ENCODE measurements around the gene PIK3C2G. TPM values are rescaled to one million over a fixed set of nuclear protein-coding genes. Genes with fewer than 3 reads are reported as not detected.

PIK3C2G gene
- total RNA-seq, 4 donors from 2014 or later, result 17.9 to 27.7 (median 26.6) TPM

DNA sequence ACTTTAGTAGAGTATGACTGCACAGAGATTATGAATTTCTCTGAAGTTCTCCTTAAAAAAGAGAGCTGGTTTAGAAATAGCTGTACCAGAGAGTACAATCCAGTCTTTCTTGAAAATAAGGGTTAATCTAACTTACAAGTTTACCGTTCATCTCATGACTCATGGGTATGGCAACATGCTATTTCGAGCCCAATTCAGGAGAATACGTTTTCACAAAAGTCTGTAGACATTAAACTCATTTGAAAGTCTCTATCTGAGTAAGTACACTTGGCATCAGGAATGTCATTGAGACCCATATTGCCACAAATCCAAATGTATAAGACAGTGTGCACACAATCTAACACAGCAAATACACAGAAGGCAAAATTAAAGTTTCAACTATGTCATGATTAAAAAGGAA, 160.5 kb downstream of the PIK3C2G start:
- intact Hi-C loops (cut with DNase I; ENCODE audit: low total_unique reads), result no loop called here
- DNase-seq (ENCODE audit: low spot score in 2 of 2), result no peak
- 28 to 38% methylated on average over 3 of the region's 3 CpGs for WGBS, 2 donors
- H3K4me3 ChIP-seq (ENCODE audit: low read depth, poor library complexity, severe bottlenecking), result no peak overlapping the region
- TF ChIP-seq, protein P1, sequence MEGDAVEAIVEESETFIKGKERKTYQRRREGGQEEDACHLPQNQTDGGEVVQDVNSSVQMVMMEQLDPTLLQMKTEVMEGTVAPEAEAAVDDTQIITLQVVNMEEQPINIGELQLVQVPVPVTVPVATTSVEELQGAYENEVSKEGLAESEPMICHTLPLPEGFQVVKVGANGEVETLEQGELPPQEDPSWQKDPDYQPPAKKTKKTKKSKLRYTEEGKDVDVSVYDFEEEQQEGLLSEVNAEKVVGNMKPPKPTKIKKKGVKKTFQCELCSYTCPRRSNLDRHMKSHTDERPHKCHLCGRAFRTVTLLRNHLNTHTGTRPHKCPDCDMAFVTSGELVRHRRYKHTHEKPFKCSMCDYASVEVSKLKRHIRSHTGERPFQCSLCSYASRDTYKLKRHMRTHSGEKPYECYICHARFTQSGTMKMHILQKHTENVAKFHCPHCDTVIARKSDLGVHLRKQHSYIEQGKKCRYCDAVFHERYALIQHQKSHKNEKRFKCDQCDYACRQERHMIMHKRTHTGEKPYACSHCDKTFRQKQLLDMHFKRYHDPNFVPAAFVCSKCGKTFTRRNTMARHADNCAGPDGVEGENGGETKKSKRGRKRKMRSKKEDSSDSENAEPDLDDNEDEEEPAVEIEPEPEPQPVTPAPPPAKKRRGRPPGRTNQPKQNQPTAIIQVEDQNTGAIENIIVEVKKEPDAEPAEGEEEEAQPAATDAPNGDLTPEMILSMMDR (IDR thresholded peaks at IDR 0.05), result no peak
- TF ChIP-seq POLR2A (IDR thresholded peaks at IDR 0.05), result no peak

DNA sequence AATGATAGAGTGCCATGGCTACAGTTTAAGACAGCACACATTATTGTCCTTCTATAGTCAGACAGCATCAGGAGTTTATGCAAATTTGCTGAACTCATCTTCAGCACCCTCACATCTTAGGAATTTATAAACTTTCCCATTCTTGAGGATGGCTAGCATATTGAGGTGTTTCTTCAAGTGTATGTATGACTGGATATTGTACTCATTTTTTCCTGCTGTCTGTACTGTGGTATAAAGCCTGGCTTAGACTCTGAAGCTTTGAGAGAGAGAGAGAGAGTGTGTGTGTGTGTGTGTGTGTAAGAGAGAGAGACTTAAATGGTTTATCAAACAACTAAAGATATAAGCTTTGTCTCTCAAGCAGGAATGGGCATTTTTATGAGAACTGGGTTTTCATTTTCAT, 161.6 kb downstream of the PIK3C2G start:
- no peak for TF ChIP-seq POLR2A (IDR thresholded peaks at IDR 0.05)
- TF ChIP-seq, protein P1 (IDR thresholded peaks at IDR 0.05), result no peak
- intact Hi-C loops (cut with DNase I; ENCODE audit: low total_unique reads), result no loop called here
- DNase-seq (ENCODE audit: low spot score in 2 of 2), result no peak
- H3K4me3 ChIP-seq (ENCODE audit: low read depth, poor library complexity, severe bottlenecking), result no peak overlapping the region

DNA sequence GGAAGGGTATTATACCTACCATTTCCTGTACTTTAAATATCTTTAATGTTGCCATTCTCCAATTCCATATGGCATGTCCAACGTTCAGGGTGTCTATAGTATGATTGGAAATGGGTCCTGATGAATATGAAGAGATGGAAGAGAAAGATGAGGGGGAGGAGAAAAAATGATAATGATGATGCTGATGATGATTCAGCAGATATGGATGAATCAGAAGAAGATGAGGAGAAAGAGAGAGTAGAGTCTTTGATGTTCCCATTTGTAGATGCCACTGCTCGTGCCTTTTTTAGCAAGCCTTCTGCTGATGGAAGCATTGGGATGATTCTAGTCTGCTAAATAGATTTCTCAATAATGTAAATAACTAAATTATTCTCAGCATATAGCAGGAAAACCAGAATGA, 163.5 kb downstream of the PIK3C2G start:
- no peak for DNase-seq (ENCODE audit: low spot score in 2 of 2)
- intact Hi-C loops (cut with DNase I; ENCODE audit: low total_unique reads), result no loop called here
- no peak overlapping the region for H3K4me3 ChIP-seq (ENCODE audit: low read depth, poor library complexity, severe bottlenecking)
- TF ChIP-seq POLR2A (IDR thresholded peaks at IDR 0.05), result no peak
- TF ChIP-seq, protein P1 (IDR thresholded peaks at IDR 0.05), result no peak
- WGBS, 2 donors, result 82 to 87% methylated on average over 2 of the region's 2 CpGs

DNA sequence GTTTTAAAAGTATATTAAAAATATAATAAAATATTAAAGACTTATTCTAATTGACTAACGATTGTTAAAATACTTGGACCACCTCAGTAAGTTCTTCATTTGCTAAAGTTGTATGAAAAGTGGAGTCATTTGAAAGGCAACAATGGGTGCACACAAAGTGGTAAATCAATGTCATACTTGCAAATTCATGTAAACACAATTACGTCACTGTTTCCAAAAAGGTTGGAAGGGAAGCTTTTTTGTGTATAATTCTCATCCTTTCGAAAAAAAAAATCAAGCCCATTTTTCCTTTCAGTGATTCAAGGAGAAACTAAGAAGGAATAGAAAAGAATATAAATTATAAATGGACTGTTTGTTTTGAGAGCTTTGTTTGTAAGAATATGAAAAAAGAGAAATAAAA, 166.2 kb downstream of the PIK3C2G start:
- intact Hi-C loops (cut with DNase I; ENCODE audit: low total_unique reads), result no loop called here
- TF ChIP-seq POLR2A (IDR thresholded peaks at IDR 0.05), result no peak
- TF ChIP-seq, protein P1 (IDR thresholded peaks at IDR 0.05), result no peak
- WGBS, 2 donors, result 86% methylated on average over 3 of the region's 3 CpGs
- DNase-seq (ENCODE audit: low spot score in 2 of 2), result no peak
- no peak overlapping the region for H3K4me3 ChIP-seq (ENCODE audit: low read depth, poor library complexity, severe bottlenecking)

DNA sequence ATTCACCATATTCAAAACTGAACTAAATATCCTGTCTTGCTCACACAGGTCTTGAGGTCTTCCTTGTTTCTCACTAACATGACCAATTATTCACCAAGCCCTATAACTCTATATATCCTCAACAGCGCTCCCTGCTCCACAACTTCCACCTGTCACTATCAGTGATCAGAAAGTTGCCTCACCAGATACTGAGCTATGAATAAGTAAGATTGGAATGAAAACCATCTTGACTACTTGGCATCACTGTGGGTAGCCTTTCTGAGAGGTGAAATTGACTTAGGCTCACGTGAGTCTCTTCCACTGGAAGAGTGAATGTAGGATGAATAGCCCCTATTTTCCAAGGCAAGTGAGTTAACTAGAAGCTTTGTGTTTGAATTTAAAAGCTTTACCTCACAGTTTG, 167.1 kb downstream of the PIK3C2G start:
- intact Hi-C loops (cut with DNase I; ENCODE audit: low total_unique reads), result no loop called here
- no peak for TF ChIP-seq POLR2A (IDR thresholded peaks at IDR 0.05)
- TF ChIP-seq, protein P1 (IDR thresholded peaks at IDR 0.05), result no peak
- no peak for DNase-seq (ENCODE audit: low spot score in 2 of 2)
- H3K4me3 ChIP-seq (ENCODE audit: low read depth, poor library complexity, severe bottlenecking), result no peak overlapping the region
- WGBS, 2 donors, result 80 to 84% methylated on average over 2 of the region's 2 CpGs

DNA sequence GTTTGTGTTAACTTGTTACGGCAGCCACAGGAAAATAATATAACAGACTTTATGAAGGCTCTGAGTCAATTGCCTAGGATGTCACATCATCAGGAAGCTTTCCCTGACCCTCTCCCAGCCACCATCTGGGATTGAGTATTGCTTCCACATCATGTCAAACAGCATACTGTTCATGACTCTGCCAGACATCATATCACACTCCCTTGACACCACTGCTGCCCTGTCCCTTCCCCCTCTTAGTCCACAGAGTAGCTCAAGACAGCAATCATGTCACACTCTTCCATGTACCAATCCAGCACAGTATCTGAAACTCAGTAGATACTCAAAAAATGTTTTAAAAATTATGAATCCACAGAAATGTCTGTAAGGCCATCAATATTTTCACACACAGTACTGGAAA, 168.0 kb downstream of the PIK3C2G start:
- TF ChIP-seq POLR2A (IDR thresholded peaks at IDR 0.05), result no peak
- TF ChIP-seq, protein P1 (IDR thresholded peaks at IDR 0.05), result no peak
- intact Hi-C loops (cut with DNase I; ENCODE audit: low total_unique reads), result no loop called here
- 92 to 96% methylated on average over 1 of the region's 1 CpG for WGBS, 2 donors
- DNase-seq (ENCODE audit: low spot score in 2 of 2), result no peak
- no peak overlapping the region for H3K4me3 ChIP-seq (ENCODE audit: low read depth, poor library complexity, severe bottlenecking)

Data from lower leg skin (tissue), 4 donors.